NOMO-1 treated with DMSO at 0.1 percent for 48 hours (cell line): ENCODE data around the gene B3GALT6.
"Not testable (repeated sequence)": the region's sequence is repeated elsewhere in the genome, so short reads cannot be mapped to it uniquely, and the experiment has no call there.

Source experiments
- DNase-seq: peaks from one replicate; lab custom pipeline; 2025; ENCODE audit not compliant: unreplicated experiment; lab: John Stamatoyannopoulos, UW

B3GALT6 gene

GRCh38 chr1:1242461-1243265, 10.6 kb downstream of the B3GALT6 start:
- no peak for DNase-seq

- DNase-seq: no peak
These were observed 11.2 kb downstream of the B3GALT6 start for GRCh38 chr1:1243266-1243660.

GRCh38 chr1:1243807-1244191, 11.8 kb downstream of the B3GALT6 start:
- no peak for DNase-seq

GRCh38 chr1:1244192-1244811, 12.3 kb downstream of the B3GALT6 start:
- DNase-seq: no peak

- no peak for DNase-seq
These were observed 13.3 kb downstream of the B3GALT6 start for GRCh38 chr1:1245178-1245816.

GRCh38 chr1:1245817-1246576, 14.0 kb downstream of the B3GALT6 start:
- no peak for DNase-seq

- DNase-seq: no peak
These were observed 14.7 kb downstream of the B3GALT6 start, which contains the start of gene C1QTNF12 for GRCh38 chr1:1246577-1247340. TSS of gene C1QTNF12 (minus strand) at chr1:1246722. CDS start at chr1:1246690, 32 bp downstream.

- no peak for DNase-seq
These were observed 15.4 kb downstream of the B3GALT6 start for GRCh38 chr1:1247341-1247913.

GRCh38 chr1:1248009-1248913, 16.2 kb downstream of the B3GALT6 start:
- DNase-seq: not testable (repeated sequence)

GRCh38 chr1:1250786-1251284, 18.8 kb downstream of the B3GALT6 start:
- DNase-seq: no peak

GRCh38 chr1:1253314-1253713, 21.3 kb downstream of the B3GALT6 start:
- DNase-seq: no peak

- DNase-seq: no peak
These were observed 22.1 kb downstream of the B3GALT6 start for GRCh38 chr1:1253972-1254666.

GRCh38 chr1:1254667-1254998, 22.6 kb downstream of the B3GALT6 start:
- no peak for DNase-seq

GRCh38 chr1:1255078-1255477, 23.0 kb downstream of the B3GALT6 start:
- DNase-seq: no peak

GRCh38 chr1:1255611-1256010, 23.6 kb downstream of the B3GALT6 start:
- DNase-seq: no peak

- DNase-seq: no peak
These were observed 25.2 kb downstream of the B3GALT6 start for GRCh38 chr1:1256956-1257871.

GRCh38 chr1:1259119-1259488, 27.1 kb downstream of the B3GALT6 start:
- no peak for DNase-seq

GRCh38 chr1:1259540-1259939, 27.5 kb downstream of the B3GALT6 start:
- DNase-seq: no peak
